Adrenal gland (tissue), 12 donors: ENCODE results near the gene GMDS. TPM values are rescaled to one million over a fixed set of nuclear protein-coding genes. Genes with fewer than 3 reads are reported as not detected.
A peak's percentile ranks its signal among the peaks of the same experiment; 100 is the strongest.

ENCODE experiments used
- DNase-seq, 7 donors: peaks; one replicate each; pipeline ENCODE4 v3.0.0-alpha.2; 2019 to 2020
- H3K27ac ChIP-seq, 5 donors: fragments of 200-600 bp; sonication (generic) in 4 of 5; 1 replicate in 3 of 5; 2 replicates in 2 of 5; pipeline versions ENCODE4 v1.5.1 to v1.8.0; 2016 to 2020; ENCODE audit warnings: mild to moderate bottlenecking in 1 of 5
- H3K27me3 ChIP-seq: fragments of 200-600 bp; 2 replicates; pipeline ENCODE4 v1.8.0; 2021
- H3K36me3 ChIP-seq, 2 donors: fragments of 200-600 bp; replicated peaks in 1 of 2; 1 replicate in 1 of 2; 2 replicates in 1 of 2; pipeline versions ENCODE4 v1.5.1 to v1.8.0; 2018 to 2022
- H3K4me1 ChIP-seq, 2 donors: fragments of 200-600 bp; replicated peaks in 1 of 2; 1 replicate in 1 of 2; 2 replicates in 1 of 2; pipeline versions ENCODE4 v1.5.1 to v1.8.0; 2018 to 2021
- H3K4me3 ChIP-seq, 4 donors: fragments of 200-600 bp; sonication (generic) in 3 of 4; one replicate each; pipeline ENCODE4 v1.5.1; 2016 to 2018
- H3K9me3 ChIP-seq, 3 donors: fragments of 200-600 bp; sonication (generic) in 1 of 3; replicated peaks in 1 of 3; 1 replicate in 2 of 3; 2 replicates in 1 of 3; pipeline versions ENCODE4 v1.5.1 to v1.8.0; 2016 to 2021
- CTCF ChIP-seq, 6 experiments: fragments of 450-650 bp in 4 of 6; fragments of 200-600 bp in 2 of 6; sonication (generic) in 1 of 6; IDR thresholded peaks; 1 replicate in 5 of 6; 2 replicates in 1 of 6; pipeline versions ENCODE4 v1.5.1 to v1.8.0; 2016 to 2021; ENCODE audit warnings: antibody characterized with exemption in 6 of 6, mild to moderate bottlenecking in 2 of 6, moderate library complexity in 1 of 6
- POLR2A ChIP-seq, 2 donors: fragments of 450-650 bp; IDR thresholded peaks; one replicate each; pipeline ENCODE4 v1.6.1; 2017; ENCODE audit warnings: antibody characterized with exemption in 2 of 2, mild to moderate bottlenecking in 2 of 2, moderate library complexity in 1 of 2
- WGBS, 4 donors: extraction: QIAGEN DNeasy Blood & Tissue Kit in 2 of 4; methylation state at CpG; one replicate each; pipeline versions ENCODE4 v1.1.5 to v1.1.7; 2013 to 2017; 5-methylcytosine and 5-hydroxymethylcytosine counted together
- intact Hi-C, 2 donors: fragments of 100-400 bp; cut with DNase I; formaldehyde crosslinking; loops; one replicate each; pipeline versions ENCODE4 v1.14.1 to v1.15.0; 2022 to 2023
- polyA plus RNA-seq, 3 donors: library from polyadenylated mRNA; stranded (reverse); fragments of 200-250 nt in 2 of 3; fragments of 350-450 nt in 1 of 3; fragmentation: Illumina TruSeq in 1 of 3; extraction: RNeasy Lipid Tissue Mini Kit (QIAGEN cat#74804) in 1 of 3; gene quantifications; one replicate each; pipeline ENCODE4 v1.2.3, GENCODE V29; 2013 to 2014
- total RNA-seq, 9 donors: library from RNA; depleted of rRNA in 4 of 9; stranded (reverse); fragments of >200 nt in 4 of 9; fragments of 120-200 nt in 1 of 9; fragmentation: NEBNext Ultra II Directional in 1 of 9; extraction: Animal tissue kit (Norgen Biotek cat#: 25700) in 1 of 9; gene quantifications; one replicate each; pipeline versions ENCODE4 v1.1.0 to v1.2.4, GENCODE V29; 2013 to 2023
- donor health status: healthy with polysubstance abuse.
- donor health status: Bipolar disorder and iron deficiency.
- donor health status: DM: yes; HTN: yes; CAD: no.
- donor health status: DM: no; HTN: no; CAD: no.
- donor health status: DM: no; HTN: no; CAD: no.
- donor health status: DM: yes; HTN: yes; CAD: no.

The GMDS gene
- total and polyA plus RNA-seq, 12 donors, result 8.5 to 39.2 (median 15.2) TPM

GRCh38 chr6:1607516-1608221 is 637.7 kb downstream of the GMDS start:
- peak overlapping the region in 1 of 5 donors; percentile 17 for H3K27ac ChIP-seq
- H3K27me3 ChIP-seq, result peaks cover 55% of the 10 kb centered on the region
- no peak for TF ChIP-seq CTCF (IDR thresholded peaks at IDR 0.05)
- no peak for TF ChIP-seq POLR2A (IDR thresholded peaks at IDR 0.05)
- H3K9me3 ChIP-seq, result no peaks in the 10 kb centered on the region
- intact Hi-C loops, result loop anchor here in 1 of 2 donors (5.0 to 10.0 kb wide), 4 partner anchors 77 to 745 kb away; no protein-coding TSS in a partner anchor
- peak overlapping the region in 1 of 4 donors; percentile 68 for H3K4me3 ChIP-seq
- DNase-seq, result no peak
- peaks cover 0 to 23% of the 10 kb centered on the region in 2 donors for H3K4me1 ChIP-seq
- 54 to 68% (median 61%) methylated on average over 31 to 32 of the region's 32 CpGs for WGBS, 4 donors
- H3K36me3 ChIP-seq, result no peaks in the 10 kb centered on the region

- TF ChIP-seq CTCF (IDR thresholded peaks at IDR 0.05) (no peak), POLR2A (IDR thresholded peaks at IDR 0.05) (no peak)
- no peak for DNase-seq
- intact Hi-C loops, result loop anchor here in 1 of 2 donors (5.0 to 10.0 kb wide), 4 partner anchors 78 to 745 kb away; no protein-coding TSS in a partner anchor
- Histone ChIP-seq H3K27me3 (peaks cover 61% of the 10 kb centered on the region), H3K27ac (peak overlapping the region in 1 of 5 donors; percentile 36), H3K4me1 (peaks cover 0 to 18% of the 10 kb centered on the region in 2 donors), H3K36me3 (no peaks in the 10 kb centered on the region), H3K9me3 (no peaks in the 10 kb centered on the region), H3K4me3 (no peak overlapping the region)
- 65 to 77% (median 70%) methylated on average over 16 to 22 of the region's 22 CpGs for WGBS, 4 donors
These were observed 638.5 kb downstream of the GMDS start for GRCh38 chr6:1606780-1607515.

- Histone ChIP-seq H3K4me1 (peaks cover 0 to 18% of the 10 kb centered on the region in 2 donors), H3K36me3 (no peaks in the 10 kb centered on the region), H3K9me3 (no peaks in the 10 kb centered on the region), H3K27ac (no peak overlapping the region), H3K4me3 (no peak overlapping the region), H3K27me3 (peaks cover 68% of the 10 kb centered on the region)
- no peak for DNase-seq
- intact Hi-C loops, result loop anchor here in 1 of 2 donors (5.0 to 10.0 kb wide), 4 partner anchors 79 to 746 kb away; no protein-coding TSS in a partner anchor
- WGBS, 4 donors, result 61 to 72% (median 67%) methylated on average over 26 of the region's 26 CpGs
- TF ChIP-seq POLR2A (IDR thresholded peaks at IDR 0.05) (no peak), CTCF (IDR thresholded peaks at IDR 0.05) (no peak)
These were observed 639.3 kb downstream of the GMDS start for GRCh38 chr6:1605893-1606779.
